ENCODE results near the gene PRKCE. TPM values are rescaled to one million over a fixed set of nuclear protein-coding genes. Genes with fewer than 3 reads are reported as not detected.

The PRKCE gene
- total RNA-seq, 1 experiment from 2014 or later: 21.7 TPM

GRCh38 chr2:45611020-45611859, 40.2 kb upstream of the PRKCE start, which contains the start of gene SRBD1:
TSS of gene SRBD1 (minus strand) at chr2:45611267. CDS start at chr2:45605441, 5,826 bp downstream.
- peaks cover 42% of the 10 kb centered on the region for H3K79me2 ChIP-seq (ENCODE audit: low read depth)
- intact Hi-C loops (cut with micrococcal nuclease; ENCODE audit: unreplicated experiment): no loop called here
- BruUV-seq (replicated peaks): no TSS peak

GRCh38 chr2:45612285-45612684, 39.2 kb upstream of the PRKCE start:
- Histone ChIP-seq H3K4me3 (no peak overlapping the region), H2AFZ (peak overlapping the region; percentile 98; the same call in 1 of the 2 replicates)
- CTCF ChIA-PET: interaction anchor here (0.5 kb wide), 1 partner anchor 587 kb away, joined by 8 read pairs; no protein-coding TSS in a partner anchor

More at GRCh38 chr2:45611020-45611859, 40.2 kb upstream of the PRKCE start, which contains the start of gene SRBD1:
- Histone ChIP-seq H2AFZ (peak within 1 kb of the TSS; percentile 98), H3K27ac (peak within 1 kb of the TSS; percentile 69), H3K4me1 (replicated peaks; ENCODE audit: insufficient read depth) (peaks cover 31% of the 10 kb centered on the region), H4K20me1 (ENCODE audit: insufficient read depth) (no peaks in the 10 kb centered on the region), H3K4me2 (peak within 1 kb of the TSS; percentile 86), H3K9me2 (ENCODE audit: insufficient read depth) (no peaks in the 10 kb centered on the region), H3K9me3 (ENCODE audit: insufficient read depth, low read depth) (no peaks in the 10 kb centered on the region), H3F3A (ENCODE audit: insufficient read depth, low read depth) (peaks cover 26% of the 10 kb centered on the region), H3K27me3 (ENCODE audit: insufficient read depth, low read depth) (no peaks in the 10 kb centered on the region), H3K36me3 (ENCODE audit: low read depth) (no peaks in the 10 kb centered on the region; the same call in 1 of the 2 replicates), H3K4me3 (peak within 1 kb of the TSS; percentile 89)
- POLR2A ChIA-PET (ENCODE audit: unreplicated experiment): interaction anchor here (0.6 to 0.8 kb wide), 8 partner anchors 16 to 1065 kb away, joined by 3 to 8 read pairs (median 4); partner anchors contain the start of gene EPAS1
- TF ChIP-seq CTCF (conservative IDR thresholded peaks at IDR 0.05) (no peak), EZH2 (IDR thresholded peaks at IDR 0.05; ENCODE audit: low read depth) (no peak)
- peak; percentile 96 to 98 for DNase-seq
- CTCF ChIA-PET: interaction anchor here (0.7 kb wide), 1 partner anchor 442 kb away, joined by 9 read pairs; no protein-coding TSS in a partner anchor

More at GRCh38 chr2:45612285-45612684, 39.2 kb upstream of the PRKCE start:
- no peak overlapping the region for H3K27ac ChIP-seq
- H3K9me3 ChIP-seq (ENCODE audit: insufficient read depth, low read depth): no peaks in the 10 kb centered on the region
- no TSS peak for BruUV-seq (replicated peaks)
- peak overlapping the region; percentile 86 for H3K4me2 ChIP-seq
- no peaks in the 10 kb centered on the region for H3K9me2 ChIP-seq (ENCODE audit: insufficient read depth)
- no peaks in the 10 kb centered on the region for H3K36me3 ChIP-seq (ENCODE audit: low read depth)
- H3K79me2 ChIP-seq (ENCODE audit: low read depth): peaks cover 31% of the 10 kb centered on the region
- intact Hi-C loops (cut with micrococcal nuclease; ENCODE audit: unreplicated experiment): no loop called here
- DNase-seq: peak in 1 of 2 experiments; percentile 43
- TF ChIP-seq CTCF (conservative IDR thresholded peaks at IDR 0.05) (no peak), EZH2 (IDR thresholded peaks at IDR 0.05; ENCODE audit: low read depth) (no peak)
- peaks cover 37% of the 10 kb centered on the region for H3F3A ChIP-seq (ENCODE audit: insufficient read depth, low read depth)
- no peaks in the 10 kb centered on the region for H4K20me1 ChIP-seq (ENCODE audit: insufficient read depth)
- H3K27me3 ChIP-seq (ENCODE audit: insufficient read depth, low read depth): no peaks in the 10 kb centered on the region
- H3K4me1 ChIP-seq (replicated peaks; ENCODE audit: insufficient read depth): peaks cover 41% of the 10 kb centered on the region
- POLR2A ChIA-PET (ENCODE audit: unreplicated experiment): interaction anchor here (0.5 kb wide), 1 partner anchor 703 kb away, joined by 5 read pairs; no protein-coding TSS in a partner anchor
